ENCODE results near the gene JMJD7.

The JMJD7 gene

GRCh38 chr15:41820791-41821423, 7.0 kb upstream of the JMJD7 start:
- no peak overlapping the region for H4K8ac ChIP-seq (ENCODE audit: low read depth, low read length)
- H2BK5ac ChIP-seq (ENCODE audit: low read depth, low read length, poor library complexity): no peak overlapping the region

GRCh38 chr15:41821831-41822230, 6.1 kb upstream of the JMJD7 start:
- Histone ChIP-seq H4K12ac (ENCODE audit: low read depth, low read length) (no peak overlapping the region), H2AK5ac (ENCODE audit: low read length) (no peak overlapping the region), H3K4me1 (ENCODE audit: control insufficient read depth in 1 of 2, insufficient read depth in 2 of 2, low read length in 2 of 2) (no peaks in the 10 kb centered on the region), H3K18ac (ENCODE audit: low read length) (no peak overlapping the region), H3K9me3 (ENCODE audit: insufficient read depth, low read depth, low read length) (no peaks in the 10 kb centered on the region), H2AFZ (ENCODE audit: insufficient read depth, low read length, poor library complexity) (no peak overlapping the region), H2BK5ac (ENCODE audit: low read depth, low read length, poor library complexity) (no peak overlapping the region), H3K4me2 (ENCODE audit: low read length) (no peak overlapping the region), H3K4ac (ENCODE audit: low read depth, low read length) (no peak overlapping the region), H3K14ac (ENCODE audit: low read length) (no peak overlapping the region), H3K23ac (ENCODE audit: low read length) (no peak overlapping the region), H3K79me1 (ENCODE audit: low read length) (no peaks in the 10 kb centered on the region), H3K36me3 (ENCODE audit: control insufficient read depth in 1 of 2, insufficient read depth in 2 of 2, low read length in 2 of 2) (peaks cover 84 to 85% of the 10 kb centered on the region in 2 experiments), H4K91ac (ENCODE audit: low read depth, low read length) (no peak overlapping the region), H2BK120ac (ENCODE audit: insufficient read depth, low read length, poor library complexity) (no peak overlapping the region), H2BK12ac (ENCODE audit: low read length) (no peak overlapping the region), H3K4me3 (ENCODE audit: low read depth, low read length) (no peak overlapping the region), H3K9ac (ENCODE audit: low read length) (no peak overlapping the region), H3K27me3 (ENCODE audit: insufficient read depth, low read length) (no peaks in the 10 kb centered on the region), H4K8ac (ENCODE audit: low read depth, low read length) (no peak overlapping the region), H3K27ac (ENCODE audit: low read depth, low read length) (no peak overlapping the region), H3K79me2 (ENCODE audit: control insufficient read depth, insufficient read depth, low read length, poor library complexity) (no peaks in the 10 kb centered on the region)
- WGBS (ENCODE audit: extremely low coverage, insufficient coverage, insufficient read length): no CpG with 5 or more reads among the region's 4 CpGs
- DNase-seq: no peak

More at GRCh38 chr15:41820791-41821423, 7.0 kb upstream of the JMJD7 start:
- Histone ChIP-seq H3K18ac (ENCODE audit: low read length) (no peak overlapping the region), H2AFZ (ENCODE audit: insufficient read depth, low read length, poor library complexity) (no peak overlapping the region), H4K91ac (ENCODE audit: low read depth, low read length) (no peak overlapping the region), H3K23ac (ENCODE audit: low read length) (no peak overlapping the region), H3K4ac (ENCODE audit: low read depth, low read length) (no peak overlapping the region), H3K9me3 (ENCODE audit: insufficient read depth, low read depth, low read length) (no peaks in the 10 kb centered on the region), H3K27ac (ENCODE audit: low read depth, low read length) (no peak overlapping the region), H2AK5ac (ENCODE audit: low read length) (no peak overlapping the region), H3K4me1 (ENCODE audit: control insufficient read depth in 1 of 2, insufficient read depth in 2 of 2, low read length in 2 of 2) (no peaks in the 10 kb centered on the region), H3K27me3 (ENCODE audit: insufficient read depth, low read length) (no peaks in the 10 kb centered on the region), H3K14ac (ENCODE audit: low read length) (no peak overlapping the region), H2BK12ac (ENCODE audit: low read length) (no peak overlapping the region), H3K79me2 (ENCODE audit: control insufficient read depth, insufficient read depth, low read length, poor library complexity) (no peaks in the 10 kb centered on the region), H3K9ac (ENCODE audit: low read length) (no peak overlapping the region), H4K12ac (ENCODE audit: low read depth, low read length) (no peak overlapping the region), H3K36me3 (ENCODE audit: control insufficient read depth in 1 of 2, insufficient read depth in 2 of 2, low read length in 2 of 2) (peaks cover 86 to 87% of the 10 kb centered on the region in 2 experiments), H2BK120ac (ENCODE audit: insufficient read depth, low read length, poor library complexity) (no peak overlapping the region), H3K4me2 (ENCODE audit: low read length) (no peak overlapping the region), H3K79me1 (ENCODE audit: low read length) (no peaks in the 10 kb centered on the region), H3K4me3 (ENCODE audit: low read depth, low read length) (no peak overlapping the region)
- WGBS (ENCODE audit: extremely low coverage, insufficient coverage, insufficient read length): no CpG with 5 or more reads among the region's 6 CpGs
- no peak for DNase-seq

- Histone ChIP-seq H3K79me1 (ENCODE audit: low read length) (peaks cover 2% of the 10 kb centered on the region), H3K4me2 (ENCODE audit: low read length) (no peak overlapping the region), H3K4me1 (ENCODE audit: control insufficient read depth in 1 of 2, insufficient read depth in 2 of 2, low read length in 2 of 2) (peaks cover 0 to 3% of the 10 kb centered on the region in 2 experiments), H2AK5ac (ENCODE audit: low read length) (no peak overlapping the region), H3K14ac (ENCODE audit: low read length) (no peak overlapping the region), H2AFZ (ENCODE audit: insufficient read depth, low read length, poor library complexity) (no peak overlapping the region), H3K36me3 (ENCODE audit: control insufficient read depth in 1 of 2, insufficient read depth in 2 of 2, low read length in 2 of 2) (peaks cover 78 to 79% of the 10 kb centered on the region in 2 experiments), H2BK120ac (ENCODE audit: insufficient read depth, low read length, poor library complexity) (no peak overlapping the region), H3K4ac (ENCODE audit: low read depth, low read length) (no peak overlapping the region), H3K27ac (ENCODE audit: low read depth, low read length) (no peak overlapping the region), H4K8ac (ENCODE audit: low read depth, low read length) (no peak overlapping the region), H2BK12ac (ENCODE audit: low read length) (no peak overlapping the region), H3K18ac (ENCODE audit: low read length) (no peak overlapping the region), H3K27me3 (ENCODE audit: insufficient read depth, low read length) (no peaks in the 10 kb centered on the region), H3K9me3 (ENCODE audit: insufficient read depth, low read depth, low read length) (no peaks in the 10 kb centered on the region), H3K79me2 (ENCODE audit: control insufficient read depth, insufficient read depth, low read length, poor library complexity) (no peaks in the 10 kb centered on the region), H3K23ac (ENCODE audit: low read length) (no peak overlapping the region), H4K12ac (ENCODE audit: low read depth, low read length) (no peak overlapping the region), H4K91ac (ENCODE audit: low read depth, low read length) (no peak overlapping the region), H3K9ac (ENCODE audit: low read length) (no peak overlapping the region), H3K4me3 (ENCODE audit: low read depth, low read length) (no peak overlapping the region), H2BK5ac (ENCODE audit: low read depth, low read length, poor library complexity) (no peak overlapping the region)
- DNase-seq: no peak
- WGBS (ENCODE audit: extremely low coverage, insufficient coverage, insufficient read length): no CpG with 5 or more reads among the region's 6 CpGs
These were observed 5.4 kb upstream of the JMJD7 start for GRCh38 chr15:41822471-41822870.

GRCh38 chr15:41822957-41823356, 4.9 kb upstream of the JMJD7 start:
- H3K9ac ChIP-seq (ENCODE audit: low read length): no peak overlapping the region
- no peaks in the 10 kb centered on the region for H3K27me3 ChIP-seq (ENCODE audit: insufficient read depth, low read length)
- peaks cover 0 to 4% of the 10 kb centered on the region in 2 experiments for H3K4me1 ChIP-seq (ENCODE audit: control insufficient read depth in 1 of 2, insufficient read depth in 2 of 2, low read length in 2 of 2)
- no peak overlapping the region for H2BK120ac ChIP-seq (ENCODE audit: insufficient read depth, low read length, poor library complexity)
- H2AFZ ChIP-seq (ENCODE audit: insufficient read depth, low read length, poor library complexity): no peak overlapping the region
- H3K14ac ChIP-seq (ENCODE audit: low read length): no peak overlapping the region
- H4K8ac ChIP-seq (ENCODE audit: low read depth, low read length): no peak overlapping the region
- H3K4me3 ChIP-seq (ENCODE audit: low read depth, low read length): no peak overlapping the region
- no peak overlapping the region for H3K4ac ChIP-seq (ENCODE audit: low read depth, low read length)
- H3K23ac ChIP-seq (ENCODE audit: low read length): no peak overlapping the region
- no peak for DNase-seq
- peaks cover under 1% of the 10 kb centered on the region for H3K79me2 ChIP-seq (ENCODE audit: control insufficient read depth, insufficient read depth, low read length, poor library complexity)
- no peak overlapping the region for H3K27ac ChIP-seq (ENCODE audit: low read depth, low read length)
- no peak overlapping the region for H2BK12ac ChIP-seq (ENCODE audit: low read length)
- H3K79me1 ChIP-seq (ENCODE audit: low read length): peaks cover 2% of the 10 kb centered on the region
- no peak overlapping the region for H3K18ac ChIP-seq (ENCODE audit: low read length)
- H3K4me2 ChIP-seq (ENCODE audit: low read length): no peak overlapping the region
- no peak overlapping the region for H2BK5ac ChIP-seq (ENCODE audit: low read depth, low read length, poor library complexity)
- H4K12ac ChIP-seq (ENCODE audit: low read depth, low read length): no peak overlapping the region
- no CpG with 5 or more reads among the region's 6 CpGs for WGBS (ENCODE audit: extremely low coverage, insufficient coverage, insufficient read length)
- H3K9me3 ChIP-seq (ENCODE audit: insufficient read depth, low read depth, low read length): no peaks in the 10 kb centered on the region
- peaks cover 73 to 74% of the 10 kb centered on the region in 2 experiments for H3K36me3 ChIP-seq (ENCODE audit: control insufficient read depth in 1 of 2, insufficient read depth in 2 of 2, low read length in 2 of 2)
- no peak overlapping the region for H2AK5ac ChIP-seq (ENCODE audit: low read length)
- H4K91ac ChIP-seq (ENCODE audit: low read depth, low read length): no peak overlapping the region

Data from trophoblast cell (in vitro differentiated cells and primary cell).